ENCODE results near the gene FGG.
"Not testable (repeated sequence)": the region's sequence is repeated elsewhere in the genome, so short reads cannot be mapped to it uniquely, and the experiment has no call there.

DNA sequence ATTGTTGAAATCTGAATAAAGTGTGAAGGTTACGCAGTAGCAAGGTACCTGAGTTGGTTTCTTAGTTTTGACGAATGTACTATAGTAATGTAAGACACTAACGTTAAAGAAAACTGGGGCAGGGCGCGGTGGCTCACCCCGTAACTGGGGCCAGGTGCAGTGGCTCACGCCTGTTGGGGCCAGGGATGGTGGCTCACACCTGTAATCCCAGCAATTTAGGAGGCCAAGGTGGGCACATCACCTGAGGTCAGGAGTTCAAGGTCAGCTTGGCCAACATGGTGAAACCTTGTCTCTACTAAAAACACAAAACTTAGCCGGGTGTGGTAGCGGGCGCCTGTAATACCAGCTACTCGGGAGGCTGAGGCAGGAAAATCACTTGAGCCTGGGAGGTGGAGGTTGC lies 15.2 kb downstream of the FGG start:
- TF ChIP-seq, protein P1, sequence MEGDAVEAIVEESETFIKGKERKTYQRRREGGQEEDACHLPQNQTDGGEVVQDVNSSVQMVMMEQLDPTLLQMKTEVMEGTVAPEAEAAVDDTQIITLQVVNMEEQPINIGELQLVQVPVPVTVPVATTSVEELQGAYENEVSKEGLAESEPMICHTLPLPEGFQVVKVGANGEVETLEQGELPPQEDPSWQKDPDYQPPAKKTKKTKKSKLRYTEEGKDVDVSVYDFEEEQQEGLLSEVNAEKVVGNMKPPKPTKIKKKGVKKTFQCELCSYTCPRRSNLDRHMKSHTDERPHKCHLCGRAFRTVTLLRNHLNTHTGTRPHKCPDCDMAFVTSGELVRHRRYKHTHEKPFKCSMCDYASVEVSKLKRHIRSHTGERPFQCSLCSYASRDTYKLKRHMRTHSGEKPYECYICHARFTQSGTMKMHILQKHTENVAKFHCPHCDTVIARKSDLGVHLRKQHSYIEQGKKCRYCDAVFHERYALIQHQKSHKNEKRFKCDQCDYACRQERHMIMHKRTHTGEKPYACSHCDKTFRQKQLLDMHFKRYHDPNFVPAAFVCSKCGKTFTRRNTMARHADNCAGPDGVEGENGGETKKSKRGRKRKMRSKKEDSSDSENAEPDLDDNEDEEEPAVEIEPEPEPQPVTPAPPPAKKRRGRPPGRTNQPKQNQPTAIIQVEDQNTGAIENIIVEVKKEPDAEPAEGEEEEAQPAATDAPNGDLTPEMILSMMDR (IDR thresholded peaks at IDR 0.05): not testable (repeated sequence)
- TF ChIP-seq POLR2A (IDR thresholded peaks at IDR 0.05): not testable (repeated sequence)
